Pancreas (tissue), 10 donors: Measurements from ENCODE around the gene IL17REL. TPM values are rescaled to one million over a fixed set of nuclear protein-coding genes. Genes with fewer than 3 reads are reported as not detected.

Source experiments
- ATAC-seq, 4 donors: fragments of 200-7000 bp; cut with Tn5 transposase; one replicate each; pipeline versions ENCODE4 v1.8.0 to v1.9.1; 2020; ENCODE audit warnings: mild to moderate bottlenecking in 4 of 4, moderate library complexity in 4 of 4
- DNase-seq, 6 donors: peaks; one replicate each; pipeline ENCODE4 v3.0.0-alpha.2; 2020
- FAIRE-seq: peaks from 2 replicates; lab custom pipeline; 2012; peaks lifted over from hg19 to GRCh38; lab: Jason Lieb, UNC
- H3K27ac ChIP-seq, 4 donors: fragments of 200-600 bp; sonication (generic); 1 replicate in 3 of 4; 2 replicates in 1 of 4; pipeline versions ENCODE4 v1.5.0 to v1.8.0; 2020
- H3K27me3 ChIP-seq, 4 donors: fragments of 200-600 bp; one replicate each; pipeline ENCODE4 v1.8.0; 2021
- H3K36me3 ChIP-seq, 3 donors: fragments of 200-600 bp; sonication (generic) in 1 of 3; one replicate each; pipeline versions ENCODE4 v1.5.0 to v1.8.0; 2020 to 2021
- H3K4me1 ChIP-seq, 3 donors: fragments of 200-600 bp; one replicate each; pipeline ENCODE4 v1.8.0; 2021
- H3K4me3 ChIP-seq, 4 donors: fragments of 200-600 bp; sonication (generic) in 2 of 4; one replicate each; pipeline versions ENCODE4 v1.5.0 to v1.8.0; 2020 to 2021
- H3K9me3 ChIP-seq, 4 donors: fragments of 200-600 bp; one replicate each; pipeline ENCODE4 v1.8.0; 2021
- CTCF ChIP-seq, 4 donors: fragments of 200-600 bp; sonication (generic) in 3 of 4; IDR thresholded peaks; one replicate each; pipeline versions ENCODE4 v1.5.0 to v1.8.0; 2021; ENCODE audit warnings: antibody characterized with exemption in 4 of 4
- WGBS, 2 donors: extraction: QIAGEN DNeasy Blood & Tissue Kit; methylation state at CpG; one replicate each; pipeline ENCODE4 v1.1.7; 2013; 5-methylcytosine and 5-hydroxymethylcytosine counted together
- intact Hi-C, 3 donors: fragments of 100-400 bp; cut with DNase I; formaldehyde crosslinking; loops; one replicate each; pipeline versions ENCODE4 v1.11.1 to v1.14.2; 2022
- polyA plus RNA-seq, 2 donors: library from polyadenylated mRNA; stranded (reverse); fragments of 200-250 nt; gene quantifications; one replicate each; pipeline ENCODE4 v1.2.3, GENCODE V29; 2013
- total RNA-seq, 6 donors: library from RNA; stranded (reverse); fragmentation: NEBNext Ultra II Directional in 4 of 6; extraction: Animal tissue kit (Norgen Biotek cat#: 25700) in 4 of 6; gene quantifications; one replicate each; pipeline versions ENCODE4 v1.2.1 to v1.2.4, GENCODE V29; 2021 to 2023
- donor health status: healthy with polysubstance abuse.
- donor health status: DM: no; HTN: no; CAD: no; lungs with moderate emphysema.
- donor health status: DM: no; HTN: no; CAD: no.
- donor health status: control.
- donor health status: control.
- donor health status: Bipolar disorder and iron deficiency.
- donor health status: DM: yes; HTN: yes; CAD: no.
- donor health status: DM: no; HTN: no; CAD: no.
- donor health status: DM: no; HTN: no; CAD: no.
- donor health status: DM: yes; HTN: yes; CAD: no.

IL17REL gene
- total and polyA plus RNA-seq, 8 donors, result not detected

- intact Hi-C loops, result no loop called here
- H3K4me1 ChIP-seq, result peaks cover 58 to 65% (median 59%) of the 10 kb centered on the region in 3 donors
- H3K36me3 ChIP-seq, result no peaks in the 10 kb centered on the region
- WGBS, 2 donors, result 32 to 37% methylated on average over 7 to 8 of the region's 8 CpGs
- H3K9me3 ChIP-seq, result no peaks in the 10 kb centered on the region
- H3K27ac ChIP-seq, result peak overlapping the region; percentile 86 to 99 (median 98)
- DNase-seq (peak; percentile 76 to 94 (median 81)), ATAC-seq (peak; percentile 31 to 44 (median 38)), FAIRE-seq (no peak)
- no peak for TF ChIP-seq CTCF (IDR thresholded peaks at IDR 0.05)
- no peak overlapping the region for H3K4me3 ChIP-seq
- no peaks in the 10 kb centered on the region for H3K27me3 ChIP-seq
Measured at GRCh38 chr22:49954354-49954753, 58.2 kb downstream of the IL17REL start.

- Histone ChIP-seq H3K9me3 (no peaks in the 10 kb centered on the region), H3K36me3 (no peaks in the 10 kb centered on the region), H3K27ac (peak overlapping the region; percentile 86 to 99 (median 98)), H3K4me1 (peaks cover 58 to 62% (median 58%) of the 10 kb centered on the region in 3 donors), H3K27me3 (no peaks in the 10 kb centered on the region), H3K4me3 (no peak overlapping the region)
- TF ChIP-seq CTCF (IDR thresholded peaks at IDR 0.05), result no peak
- no peak for FAIRE-seq
- intact Hi-C loops, result no loop called here
- peak; percentile 43 to 84 (median 60) for DNase-seq
- WGBS, 2 donors, result 59 to 65% methylated on average over 17 to 18 of the region's 18 CpGs
- no peak for ATAC-seq
Measured at GRCh38 chr22:49953680-49954344, 58.8 kb downstream of the IL17REL start.

- no peak for FAIRE-seq
Measured at GRCh38 chr22:49953027-49953679, 59.4 kb downstream of the IL17REL start.

GRCh38 chr22:49951986-49952896 lies 60.3 kb downstream of the IL17REL start:
- TF ChIP-seq CTCF (IDR thresholded peaks at IDR 0.05), result no peak
- DNase-seq (peak in 1 of 6 donors; percentile 67), ATAC-seq (no peak), FAIRE-seq (no peak)
- intact Hi-C loops, result no loop called here
- H3K27ac ChIP-seq, result peak overlapping the region; percentile 86 to 99 (median 98)
- H3K36me3 ChIP-seq, result no peaks in the 10 kb centered on the region
- H3K4me1 ChIP-seq, result peaks cover 65 to 69% (median 66%) of the 10 kb centered on the region in 3 donors
- WGBS, 2 donors, result 55% methylated on average over 24 of the region's 24 CpGs
- H3K27me3 ChIP-seq, result no peaks in the 10 kb centered on the region
- no peaks in the 10 kb centered on the region for H3K9me3 ChIP-seq
- no peak overlapping the region for H3K4me3 ChIP-seq

More at GRCh38 chr22:49953027-49953679, 59.4 kb downstream of the IL17REL start:
- Histone ChIP-seq H3K4me3 (no peak overlapping the region), H3K36me3 (no peaks in the 10 kb centered on the region), H3K9me3 (no peaks in the 10 kb centered on the region), H3K4me1 (peaks cover 58 to 61% (median 58%) of the 10 kb centered on the region in 3 donors), H3K27me3 (no peaks in the 10 kb centered on the region), H3K27ac (peak overlapping the region; percentile 86 to 99 (median 98))
- DNase-seq (peak in 5 of 6 donors; percentile 90 to 96 (median 93)), ATAC-seq (peak; percentile 18 to 44 (median 34))
- TF ChIP-seq CTCF (IDR thresholded peaks at IDR 0.05), result no peak
- intact Hi-C loops, result no loop called here
- WGBS, 2 donors, result 26 to 34% methylated on average over 17 to 20 of the region's 20 CpGs
